NCI-H446 (cell line): ENCODE measurements around the gene TCTN3.
"Not testable (repeated sequence)": the region's sequence is repeated elsewhere in the genome, so short reads cannot be mapped to it uniquely, and the experiment has no call there.

ENCODE experiments used
- DNase-seq, 2 experiments: peaks; one replicate each; lab custom pipeline; 2025; lab: John Stamatoyannopoulos, UW

Gene TCTN3

DNA sequence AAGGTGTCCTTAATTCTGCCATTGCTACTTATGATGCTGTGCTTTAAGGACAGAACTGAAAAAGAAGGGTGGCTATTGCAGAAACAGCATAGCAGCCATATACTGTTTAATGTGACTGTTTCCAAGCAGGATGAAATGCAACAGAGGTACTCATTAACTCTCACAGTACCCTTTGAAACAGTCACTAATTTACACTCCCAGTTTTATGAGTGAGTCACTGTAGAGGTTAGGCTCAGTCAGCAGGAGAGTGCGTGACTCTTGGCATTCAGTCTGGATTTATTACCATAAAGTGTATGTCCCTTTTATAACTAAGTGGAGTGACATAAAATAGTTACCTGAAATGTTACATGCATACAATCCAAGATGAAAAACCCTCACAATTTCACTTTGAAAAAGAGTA lies 64.9 kb downstream of the TCTN3 start:
- DNase-seq, result no peak

DNA sequence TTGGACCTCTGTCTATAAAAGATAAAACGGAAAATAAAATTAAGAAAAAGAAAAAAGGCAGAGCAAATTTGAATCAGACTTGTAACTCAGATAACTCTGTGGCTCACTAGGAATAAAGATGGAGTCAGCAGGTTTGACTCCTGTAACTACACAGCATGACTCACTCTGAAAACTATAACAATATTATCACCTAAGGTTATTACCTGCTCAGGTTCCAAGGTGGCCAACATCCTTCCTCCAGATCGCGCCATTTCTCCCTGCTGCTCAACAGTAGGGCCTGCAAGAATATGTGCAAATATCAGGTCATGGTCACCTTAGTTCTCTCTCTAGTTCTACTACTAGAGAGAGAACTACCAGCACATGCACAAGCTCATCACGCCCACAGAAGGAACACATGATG lies 67.2 kb downstream of the TCTN3 start:
- no peak for DNase-seq

DNA sequence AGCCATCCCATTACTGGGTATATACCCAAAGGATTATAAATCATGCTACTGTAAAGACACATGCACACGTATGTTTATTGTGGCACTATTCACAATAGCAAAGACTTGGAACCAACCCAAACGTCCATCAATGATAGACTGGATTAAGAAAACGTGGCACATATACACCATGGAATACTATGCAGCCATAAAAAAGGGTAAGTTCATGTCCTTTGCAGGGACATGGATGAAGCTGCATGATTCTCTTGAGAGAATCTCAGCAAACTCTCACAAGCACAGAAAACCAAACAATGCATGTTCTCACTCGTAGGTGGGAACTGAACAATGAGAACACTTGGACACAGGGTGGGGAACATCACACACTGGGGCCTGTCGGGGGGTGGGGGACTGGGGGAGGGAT lies 73.3 kb downstream of the TCTN3 start:
- DNase-seq, result not testable (repeated sequence)

DNA sequence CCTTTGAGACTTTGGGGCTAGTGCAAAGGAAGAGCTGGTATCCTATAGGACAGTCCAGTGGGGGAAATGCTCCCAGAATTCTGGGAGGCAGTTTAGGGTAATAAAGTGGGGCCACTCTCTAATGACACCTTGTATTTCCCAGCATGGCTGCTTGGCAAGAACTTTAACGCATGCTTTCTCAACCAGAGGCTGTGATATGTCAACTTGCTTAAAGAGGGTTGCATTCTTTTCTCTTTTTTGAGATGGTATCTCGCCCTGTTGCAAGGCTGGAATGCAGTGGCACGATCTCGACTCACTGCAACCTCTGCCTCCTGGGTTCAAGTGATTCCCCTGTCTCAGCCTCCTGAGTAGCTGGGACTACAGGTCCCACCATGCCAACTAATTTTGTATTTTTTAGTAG lies 75.6 kb downstream of the TCTN3 start:
- DNase-seq, result no peak

DNA sequence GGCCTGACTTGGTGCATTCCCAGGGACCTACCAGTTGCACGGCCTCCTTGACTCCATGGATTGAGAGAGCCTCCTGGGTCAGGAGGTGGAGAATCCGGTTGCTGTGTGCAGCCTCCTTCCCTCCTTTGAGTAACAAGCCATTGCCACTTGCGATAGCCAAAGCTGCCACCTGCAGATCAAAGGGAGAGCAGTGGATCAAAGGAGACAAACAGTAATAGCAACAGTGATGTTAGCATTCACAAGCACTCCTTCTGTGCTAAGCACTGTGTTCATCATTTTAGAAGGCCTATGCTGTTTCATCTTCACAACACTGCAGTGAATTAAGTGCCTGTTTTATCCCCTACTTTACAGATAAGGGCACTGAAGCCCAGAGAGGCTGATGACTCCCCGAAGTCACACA lies 77.3 kb downstream of the TCTN3 start:
- DNase-seq, result no peak
